Type B pancreatic cell (in vitro differentiated cells): Measurements from ENCODE around the gene TTC39A. TPM values are rescaled to one million over a fixed set of nuclear protein-coding genes. Genes with fewer than 3 reads are reported as not detected.

ENCODE experiments used
- DNase-seq: peaks from one replicate; pipeline ENCODE4 v3.0.0; 2021; ENCODE audit warnings: mixed read lengths; ENCODE audit not compliant: unreplicated experiment; ENCODE audit errors: extremely low spot score
- H3K27ac Mint-ChIP-seq: 2 replicates; pipeline ENCODE4 v1.8.0; 2021; ENCODE audit warnings: mild to moderate bottlenecking, mixed read lengths
- H3K27me3 Mint-ChIP-seq: 2 replicates; pipeline ENCODE4 v1.8.0; 2021; ENCODE audit warnings: mixed read lengths
- H3K36me3 Mint-ChIP-seq: 2 replicates; pipeline ENCODE4 v1.8.0; 2021; ENCODE audit warnings: mixed read lengths
- H3K4me1 Mint-ChIP-seq: one replicate; pipeline ENCODE4 v1.8.0; 2021; ENCODE audit warnings: mixed read lengths; ENCODE audit not compliant: unreplicated experiment
- H3K4me3 Mint-ChIP-seq: 2 replicates; pipeline ENCODE4 v1.8.0; 2021; ENCODE audit warnings: mild to moderate bottlenecking, mixed read lengths
- H3K9me3 Mint-ChIP-seq: 2 replicates; pipeline ENCODE4 v1.8.0; 2021; ENCODE audit warnings: mixed read lengths
- CTCF ChIP-seq: fragments of 200-600 bp; sonication (generic); conservative IDR thresholded peaks from 2 replicates; pipeline ENCODE4 v1.5.0; 2021; ENCODE audit warnings: antibody characterized with exemption, mild to moderate bottlenecking
- total RNA-seq: library from RNA; stranded (reverse); gene quantifications from 2 replicates; pipeline ENCODE4 v1.2.1, GENCODE V29; 2021; ENCODE audit warnings: low replicate concordance

TTC39A gene
- total RNA-seq, 1 donor from 2014 or later, result 16.3 TPM

- no peak for DNase-seq
- Mint-ChIP-seq H3K27me3 (no peaks in the 10 kb centered on the region), H3K36me3 (no peaks in the 10 kb centered on the region), H3K4me3 (no peak overlapping the region), H3K27ac (no peak overlapping the region), H3K9me3 (no peaks in the 10 kb centered on the region), H3K4me1 (peaks cover 4% of the 10 kb centered on the region)
- no peak for TF ChIP-seq CTCF
These were observed 27.6 kb downstream of the TTC39A start for GRCh38 chr1:51302746-51303145.

DNA sequence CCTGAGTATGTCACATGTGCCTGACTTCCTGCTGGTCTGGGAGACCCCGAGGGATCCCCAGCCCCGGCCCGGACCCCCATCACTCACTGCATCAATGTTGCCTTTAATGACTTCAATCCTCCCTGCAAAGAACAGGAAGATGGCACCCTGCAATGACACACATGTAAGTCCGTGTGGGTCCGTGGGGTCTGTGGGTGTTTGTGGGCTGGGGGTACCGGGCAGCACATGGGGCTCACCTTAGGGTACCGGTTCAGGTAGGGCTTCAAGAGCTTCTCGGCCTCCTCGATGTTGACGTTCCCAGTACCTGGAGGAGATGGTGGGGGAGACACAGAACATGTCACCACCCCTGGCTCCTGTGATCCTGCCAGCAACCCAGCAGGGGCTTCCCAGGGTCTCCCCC, 28.1 kb downstream of the TTC39A start:
- no peak for DNase-seq
- Mint-ChIP-seq H3K9me3 (no peaks in the 10 kb centered on the region), H3K4me1 (peaks cover 8% of the 10 kb centered on the region), H3K4me3 (no peak overlapping the region), H3K27ac (no peak overlapping the region), H3K36me3 (no peaks in the 10 kb centered on the region), H3K27me3 (no peaks in the 10 kb centered on the region)
- TF ChIP-seq CTCF, result no peak

GRCh38 chr1:51301844-51302162, 28.6 kb downstream of the TTC39A start:
- Mint-ChIP-seq H3K36me3 (no peaks in the 10 kb centered on the region), H3K27ac (no peak overlapping the region), H3K4me1 (peaks cover 8% of the 10 kb centered on the region), H3K9me3 (no peaks in the 10 kb centered on the region), H3K27me3 (no peaks in the 10 kb centered on the region), H3K4me3 (no peak overlapping the region)
- no peak for TF ChIP-seq CTCF
- no peak for DNase-seq

GRCh38 chr1:51301152-51301843, 29.1 kb downstream of the TTC39A start:
- Mint-ChIP-seq H3K27ac (no peak overlapping the region), H3K4me3 (no peak overlapping the region), H3K4me1 (peaks cover 8% of the 10 kb centered on the region)

DNA sequence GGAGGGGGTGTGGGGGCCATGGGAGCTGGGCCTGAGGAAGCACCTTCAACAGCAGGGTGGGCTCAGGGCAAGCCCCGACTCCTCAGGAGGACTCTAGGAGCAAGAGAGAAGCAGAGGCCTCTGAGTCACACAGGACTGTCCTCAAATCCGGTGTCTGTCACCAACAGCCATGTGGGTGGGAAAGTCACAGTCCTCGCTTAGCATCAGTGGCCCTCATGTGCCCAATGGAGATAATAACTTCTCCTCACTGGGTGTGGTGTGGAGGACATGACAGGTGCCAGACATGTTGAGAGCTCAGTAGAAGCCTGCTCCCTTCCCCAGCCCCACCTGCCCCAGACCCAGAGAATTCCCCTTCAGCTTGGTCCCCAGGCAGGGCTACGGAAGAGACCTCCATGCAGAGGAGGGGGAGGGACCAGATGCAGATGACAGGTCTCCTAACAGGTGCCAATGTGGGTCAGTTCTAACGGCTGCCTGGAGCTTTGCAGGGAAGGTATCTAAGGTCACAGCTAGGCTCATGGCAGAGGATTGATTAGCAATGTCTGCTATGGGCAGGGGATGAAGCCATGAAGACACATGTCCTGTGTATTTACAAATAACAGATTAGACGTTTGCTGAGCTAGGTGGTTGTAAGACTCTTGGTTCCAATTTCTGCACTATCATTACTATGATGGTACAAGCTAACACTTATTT, 30.2 kb downstream of the TTC39A start:
- no peak for TF ChIP-seq CTCF
- Mint-ChIP-seq H3K4me3 (no peak overlapping the region), H3K4me1 (peaks cover 8% of the 10 kb centered on the region), H3K9me3 (no peaks in the 10 kb centered on the region), H3K27ac (no peak overlapping the region), H3K27me3 (no peaks in the 10 kb centered on the region), H3K36me3 (no peaks in the 10 kb centered on the region)
- no peak for DNase-seq

More at GRCh38 chr1:51301152-51301843, 29.1 kb downstream of the TTC39A start:
- DNase-seq, result peak; percentile 50
- no peaks in the 10 kb centered on the region for H3K36me3 Mint-ChIP-seq
- no peaks in the 10 kb centered on the region for H3K9me3 Mint-ChIP-seq
- TF ChIP-seq CTCF, result no peak
- no peaks in the 10 kb centered on the region for H3K27me3 Mint-ChIP-seq
